ENCODE measurements around the gene ISYNA1. TPM values are rescaled to one million over a fixed set of nuclear protein-coding genes. Genes with fewer than 3 reads are reported as not detected.

ISYNA1 gene
- total and polyA plus RNA-seq, 2 of the 8 experiments (the other 6 are each of a cell fraction or from before 2014, with no cell fraction given): 207 to 264 TPM

DNA sequence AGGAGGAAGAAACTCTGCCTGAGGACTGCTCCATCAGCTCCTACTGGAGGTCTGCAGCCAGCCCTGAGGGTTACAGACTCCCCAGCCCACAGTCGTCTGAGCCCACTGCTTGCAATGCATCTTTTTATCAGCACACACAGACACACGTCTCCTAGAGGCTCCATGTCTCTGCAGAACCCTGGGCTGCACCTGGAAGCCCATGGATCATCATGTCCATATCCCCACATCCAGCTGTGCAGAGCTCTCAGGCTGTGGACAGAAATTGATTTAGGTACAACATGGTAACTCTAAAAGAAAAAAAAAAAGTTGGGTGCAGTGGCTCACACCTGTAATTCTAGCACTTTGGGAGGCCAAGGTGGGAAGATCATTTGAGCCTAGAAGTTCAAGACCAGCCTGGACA is 32.9 kb upstream of the ISYNA1 start:
- Histone ChIP-seq H3K9me3 (ENCODE audit: insufficient read depth in 2 of 2, low read depth in 1 of 2, low read length in 1 of 2) (no peaks in the 10 kb centered on the region), H4K20me1 (replicated peaks in 1 of 2; ENCODE audit: control insufficient read depth in 1 of 2, insufficient read depth in 2 of 2, low read length in 2 of 2) (peaks cover 11 to 20% of the 10 kb centered on the region in 2 experiments), H3K23me2 (ENCODE audit: low read depth, low read length) (peaks cover 8% of the 10 kb centered on the region; the same call in 1 of the 2 replicates), H2BK15ac (ENCODE audit: low read length) (no peak overlapping the region), H4K5ac (ENCODE audit: insufficient read length, low read depth, low read length) (no peak overlapping the region), H3K4me3 (ENCODE audit: extremely low read depth in 1 of 4, insufficient read depth in 2 of 4, low read depth in 3 of 4, low read length in 4 of 4) (no peak overlapping the region), H2BK20ac (ENCODE audit: low read length) (no peak overlapping the region), H3K4ac (replicated peaks; ENCODE audit: insufficient read length, low read depth, low read length) (no peak overlapping the region), H2BK12ac (ENCODE audit: low read depth, low read length) (no peak overlapping the region), H3K27ac (ENCODE audit: low read depth, low read length) (no peak overlapping the region), H3K36me3 (ENCODE audit: control insufficient read depth in 2 of 4, insufficient read depth in 4 of 4, low read length in 3 of 4) (no peaks in the 10 kb centered on the region), H3K18ac (ENCODE audit: extremely low read depth, low read length) (no peak overlapping the region), H2BK5ac (ENCODE audit: low read depth, low read length) (no peak overlapping the region), H4K91ac (replicated peaks; ENCODE audit: insufficient read length, low read length) (peak overlapping the region; percentile 16), H3K79me2 (ENCODE audit: control insufficient read depth in 1 of 2, insufficient read depth in 2 of 2, low read length in 2 of 2) (peaks cover 0 to 4% of the 10 kb centered on the region in 2 experiments; a peak in 1 of 4 replicates), H3K9ac (replicated peaks in 1 of 4; ENCODE audit: extremely low read depth in 1 of 4, low read depth in 3 of 4, low read length in 3 of 4) (no peak overlapping the region), H2BK120ac (replicated peaks; ENCODE audit: low read depth, low read length) (no peak overlapping the region), H3K14ac (ENCODE audit: insufficient read length) (no peak overlapping the region), H3K4me1 (replicated peaks in 1 of 4; ENCODE audit: control insufficient read depth in 3 of 4, insufficient read depth in 4 of 4, low read length in 3 of 4) (peaks cover 0 to 1% (median 0%) of the 10 kb centered on the region in 4 experiments; a peak in 2 of 7 replicates), H3K27me3 (replicated peaks in 1 of 4; ENCODE audit: control insufficient read depth in 3 of 4, extremely low read depth in 1 of 4, insufficient read depth in 3 of 4, low read length in 3 of 4) (no peaks in the 10 kb centered on the region), H4K8ac (ENCODE audit: extremely low read depth, insufficient read depth, low read length) (no peak overlapping the region), H3K79me1 (ENCODE audit: low read depth, low read length) (peaks cover 14% of the 10 kb centered on the region), H3K4me2 (ENCODE audit: insufficient read depth in 1 of 2, low read depth in 2 of 2, low read length in 2 of 2) (no peak overlapping the region), H2AFZ (ENCODE audit: low read length) (no peak overlapping the region), H3K23ac (ENCODE audit: insufficient read length) (no peak overlapping the region), H3K56ac (replicated peaks; ENCODE audit: insufficient read length, low read depth, low read length) (no peak overlapping the region), H2AK5ac (ENCODE audit: low read depth, low read length) (no peak overlapping the region)
- WGBS, 2 experiments (ENCODE audit: extremely low coverage in 1 of 2, insufficient coverage in 1 of 2, insufficient read length in 1 of 2, insufficient replicate concordance in 2 of 2, low coverage in 1 of 2, low lambda C conversion rate in 2 of 2, missing lambda C conversion rate in 1 of 2): 79% methylated on average over 2 of the region's 2 CpGs; no CpG with 5 or more reads in 1 of the 2 experiments
- DNase-seq (ENCODE audit: low read depth in 1 of 2, low spot score in 2 of 2): no peak
- POLR2A ChIA-PET (ENCODE audit: partially characterized antibody): no interaction called here
- CTCF ChIA-PET (ENCODE audit: partially characterized antibody): interaction anchor here (0.9 to 11.1 kb wide), 19 partner anchors 7 to 159 kb away, joined by 3 to 213 read pairs (median 9); partner anchors contain the start of genes ELL and REX1BD
- no peak for FAIRE-seq
- TF ChIP-seq TBP (IDR thresholded peaks at IDR 0.05; ENCODE audit: low read depth, low read length) (no peak), RNF2 (IDR thresholded peaks at IDR 0.05; ENCODE audit: borderline replicate concordance, low read depth, low read length, missing control alignments, poor library complexity, severe bottlenecking) (no peak), RFX5 (IDR thresholded peaks at IDR 0.05; ENCODE audit: borderline replicate concordance, low read depth, low read length) (no peak), SIX5 (IDR thresholded peaks at IDR 0.05; ENCODE audit: low read depth, low read length) (no peak), SP4 (IDR thresholded peaks at IDR 0.05; ENCODE audit: low read length) (no peak), TAF1 (IDR thresholded peaks at IDR 0.05; ENCODE audit: low read depth, low read length) (no peak), HDAC2 (IDR thresholded peaks at IDR 0.05; ENCODE audit: borderline replicate concordance in 1 of 2, low read depth in 2 of 2, low read length in 2 of 2) (no peak), CBX8 (IDR thresholded peaks at IDR 0.05; ENCODE audit: borderline replicate concordance, low read depth, low read length) (no peak), TAF7 (optimal IDR thresholded peaks at IDR 0.05; ENCODE audit: borderline replicate concordance, low read depth, low read length) (no peak), NANOG (IDR thresholded peaks at IDR 0.05; ENCODE audit: insufficient read depth, low read depth, low read length, poor library complexity, severe bottlenecking) (no peak), BRCA1 (IDR thresholded peaks at IDR 0.05; ENCODE audit: low read depth, low read length) (no peak)
- TF ChIP-seq, protein P1, sequence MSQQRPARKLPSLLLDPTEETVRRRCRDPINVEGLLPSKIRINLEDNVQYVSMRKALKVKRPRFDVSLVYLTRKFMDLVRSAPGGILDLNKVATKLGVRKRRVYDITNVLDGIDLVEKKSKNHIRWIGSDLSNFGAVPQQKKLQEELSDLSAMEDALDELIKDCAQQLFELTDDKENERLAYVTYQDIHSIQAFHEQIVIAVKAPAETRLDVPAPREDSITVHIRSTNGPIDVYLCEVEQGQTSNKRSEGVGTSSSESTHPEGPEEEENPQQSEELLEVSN (IDR thresholded peaks at IDR 0.05): no peak
